HS-5 (cell line): ENCODE results near the gene SSU72.
"Not testable (repeated sequence)": the region's sequence is repeated elsewhere in the genome, so short reads cannot be mapped to it uniquely, and the experiment has no call there.

ENCODE experiments used
- DNase-seq: peaks from one replicate; pipeline ENCODE4 v3.0.0-alpha.2; 2012; ENCODE audit warnings: low read depth

SSU72 gene

DNA sequence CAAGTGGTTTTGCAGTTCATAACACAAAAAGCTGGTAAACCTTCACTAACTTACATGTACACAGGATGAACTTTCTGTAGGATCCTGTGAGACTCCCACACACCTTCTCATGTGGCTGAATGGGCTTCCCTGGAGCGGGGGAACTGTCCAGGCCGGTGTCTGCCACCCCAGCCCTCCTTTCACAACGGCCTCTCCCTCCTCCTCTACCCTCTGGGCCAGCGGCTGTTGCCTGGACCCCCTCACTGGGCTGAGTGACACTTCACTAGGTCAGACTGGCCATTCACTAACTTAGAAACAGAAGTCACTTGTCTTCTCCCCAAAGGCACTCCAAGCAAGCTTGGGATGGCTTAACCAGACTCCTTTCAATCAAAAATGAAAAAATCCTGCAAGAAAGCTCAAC is 16.1 kb downstream of the SSU72 start:
- DNase-seq, result no peak

DNA sequence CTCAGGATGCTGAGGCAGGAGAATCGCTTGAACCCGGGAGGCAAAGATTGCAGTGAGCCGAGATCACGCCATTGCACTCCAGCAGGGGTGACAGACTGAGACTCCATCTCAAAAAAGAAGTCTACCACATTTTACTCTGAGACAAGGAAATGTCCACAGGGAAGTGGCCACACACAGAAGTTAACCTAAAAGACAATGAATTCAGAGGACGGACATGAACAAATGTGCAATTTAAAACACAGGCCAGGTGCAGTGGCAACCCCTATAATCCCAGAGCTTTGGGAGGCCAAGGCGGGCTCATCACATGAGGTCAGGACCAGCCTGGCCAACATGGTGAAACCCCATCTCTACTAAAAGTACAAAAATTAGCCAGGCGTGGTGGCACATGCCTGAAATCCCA is 17.0 kb downstream of the SSU72 start:
- DNase-seq, result not testable (repeated sequence)

DNA sequence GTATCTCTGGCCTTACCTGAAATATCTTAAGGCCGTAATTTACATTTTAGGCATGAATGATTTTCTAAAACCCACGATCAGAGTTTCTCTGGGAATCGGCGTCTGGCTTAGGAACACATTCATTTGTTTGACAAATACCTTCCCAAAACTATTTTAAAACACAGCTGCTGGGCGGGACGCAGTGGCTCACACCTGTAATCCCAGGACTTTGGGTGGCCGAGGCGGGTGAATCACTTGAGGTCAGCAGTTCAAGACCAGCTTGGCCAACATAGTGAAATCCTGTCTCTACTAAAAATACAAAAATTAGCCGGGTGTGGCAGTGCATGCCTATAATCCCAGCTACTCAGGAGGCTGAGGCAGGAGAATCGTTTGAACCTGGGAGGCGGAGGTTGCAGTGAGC is 17.7 kb downstream of the SSU72 start:
- not testable (repeated sequence) for DNase-seq

DNA sequence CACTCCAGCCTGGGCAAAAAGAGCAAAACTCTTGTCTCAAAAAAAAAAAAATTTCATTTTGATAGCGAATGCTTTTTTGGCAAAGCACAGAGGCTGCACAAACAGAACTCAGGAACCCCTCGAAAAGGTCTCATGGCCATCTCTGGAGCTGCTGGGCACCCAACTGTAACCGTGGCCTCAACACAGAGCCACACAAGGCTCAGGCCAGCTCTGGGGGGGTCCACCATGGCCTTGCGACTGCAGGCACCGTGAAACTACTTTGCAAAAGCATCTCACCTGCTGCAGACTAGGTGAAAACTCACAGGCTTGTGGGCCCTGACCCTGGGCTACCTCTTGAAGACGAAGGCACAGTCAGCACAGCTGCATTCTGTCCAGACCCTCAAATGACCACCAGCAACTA is 18.2 kb downstream of the SSU72 start:
- no peak for DNase-seq

DNA sequence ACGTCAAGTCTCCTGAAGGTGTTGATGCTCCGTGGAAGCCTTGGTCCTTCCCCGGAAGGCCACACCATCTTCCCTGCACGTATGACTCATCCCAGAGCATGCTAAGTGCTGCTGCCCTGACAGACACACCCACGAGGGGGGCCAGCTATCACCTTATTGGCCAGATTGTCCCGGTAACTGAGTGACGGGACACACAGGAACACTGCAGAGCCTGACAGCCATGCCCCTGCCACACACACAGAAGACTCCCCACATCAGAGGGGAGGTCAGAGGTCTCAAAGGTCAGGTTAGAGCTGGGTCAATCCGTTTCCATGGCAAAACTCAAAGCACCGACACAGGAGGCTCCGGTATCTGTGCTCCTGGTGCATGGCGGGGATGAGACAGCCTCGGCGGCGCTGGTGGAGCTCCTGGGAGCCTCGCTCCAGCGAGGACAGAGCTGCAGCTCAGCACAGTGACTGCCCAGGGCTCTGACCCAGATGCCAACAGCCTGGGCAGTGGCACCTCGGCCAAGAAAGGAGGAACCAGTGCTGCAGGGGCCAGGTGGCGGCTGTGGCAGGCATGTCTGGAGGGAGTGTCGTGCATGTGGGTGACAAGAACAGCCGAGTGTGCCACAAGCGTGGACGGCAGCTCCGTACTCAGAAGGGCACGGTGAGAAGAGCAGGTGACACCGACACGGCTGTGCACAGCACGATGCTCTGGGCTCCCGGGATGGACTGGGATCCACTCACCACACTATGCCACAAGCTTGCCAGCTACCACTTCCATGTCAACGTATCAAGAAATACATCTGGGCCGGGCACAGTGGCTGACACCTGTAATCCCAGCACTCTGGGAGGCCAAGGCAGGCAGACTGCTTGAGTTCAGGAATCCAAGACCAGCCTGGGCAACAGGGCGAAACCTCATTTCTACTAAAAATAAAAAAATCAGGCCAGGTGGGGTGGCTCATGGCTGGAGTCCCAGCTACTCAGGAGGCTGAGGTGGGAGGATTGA is 19.4 kb downstream of the SSU72 start:
- no peak for DNase-seq

DNA sequence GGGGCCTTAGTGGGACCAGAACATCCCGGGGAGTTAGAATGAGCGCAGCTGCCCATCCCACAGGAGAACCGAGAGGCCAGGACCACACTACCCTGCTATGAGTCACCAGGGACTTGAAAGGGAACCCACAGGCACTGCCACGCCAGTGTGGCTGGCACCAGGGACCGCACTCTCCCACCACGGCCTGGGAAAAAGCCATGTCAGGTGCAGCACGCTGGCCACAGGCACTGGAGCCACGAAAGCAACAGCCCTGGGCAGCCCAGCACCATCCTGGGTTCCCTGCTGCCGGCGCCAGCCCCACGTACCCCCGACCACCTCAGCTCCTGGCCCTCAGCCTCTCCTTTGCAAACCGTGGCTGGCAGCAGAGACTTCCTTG is 20.1 kb downstream of the SSU72 start:
- no peak for DNase-seq

DNA sequence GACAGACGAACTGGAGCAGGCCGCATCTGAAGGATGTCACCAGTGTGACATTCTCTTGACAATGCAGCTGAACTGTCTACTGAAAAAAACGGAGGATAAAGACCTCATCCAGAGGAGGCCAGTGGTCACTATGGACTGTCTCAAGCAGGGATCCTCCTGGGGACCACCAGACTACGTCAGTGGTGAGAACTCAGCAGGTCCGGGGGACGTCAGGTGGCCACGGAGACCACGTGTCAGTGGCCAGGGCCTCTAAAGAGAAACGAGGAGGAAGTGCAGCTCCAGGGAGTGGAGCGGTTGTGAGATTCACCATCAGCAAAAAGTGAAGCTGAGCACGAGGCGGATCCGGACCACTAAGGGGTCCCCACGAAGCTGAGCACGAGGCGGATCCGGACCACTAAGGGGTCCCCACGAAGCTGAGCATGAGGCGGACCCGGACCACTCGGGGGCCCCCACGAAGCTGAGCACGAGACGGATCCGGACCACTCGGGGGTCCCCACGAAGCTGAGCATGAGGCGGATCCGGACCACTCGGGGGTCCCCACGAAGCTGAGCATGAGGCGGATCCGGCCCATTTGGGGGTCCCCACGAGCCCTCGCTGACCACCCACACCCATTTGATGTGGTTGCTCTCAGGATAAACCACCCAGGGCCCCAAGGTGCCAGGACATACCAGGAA is 20.7 kb downstream of the SSU72 start:
- no peak for DNase-seq

DNA sequence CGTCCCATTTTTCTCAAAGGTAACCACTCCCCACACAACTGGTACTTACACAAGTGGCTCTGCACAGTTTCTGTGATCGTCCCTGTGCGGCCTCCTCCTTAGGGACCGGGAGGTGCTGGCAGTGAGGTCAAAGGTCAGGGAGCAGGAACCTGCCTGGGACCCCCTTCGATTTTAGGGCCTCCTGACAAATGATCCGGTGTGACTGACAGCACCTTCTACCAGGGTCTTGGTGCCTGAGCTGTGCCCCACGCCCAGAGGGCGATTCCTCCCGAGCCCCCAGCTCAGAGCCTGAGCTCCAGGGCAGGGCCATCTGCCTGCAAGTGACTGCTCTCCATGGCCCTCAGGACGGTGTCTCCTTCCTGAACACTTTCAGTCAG is 22.4 kb downstream of the SSU72 start:
- DNase-seq, result no peak

DNA sequence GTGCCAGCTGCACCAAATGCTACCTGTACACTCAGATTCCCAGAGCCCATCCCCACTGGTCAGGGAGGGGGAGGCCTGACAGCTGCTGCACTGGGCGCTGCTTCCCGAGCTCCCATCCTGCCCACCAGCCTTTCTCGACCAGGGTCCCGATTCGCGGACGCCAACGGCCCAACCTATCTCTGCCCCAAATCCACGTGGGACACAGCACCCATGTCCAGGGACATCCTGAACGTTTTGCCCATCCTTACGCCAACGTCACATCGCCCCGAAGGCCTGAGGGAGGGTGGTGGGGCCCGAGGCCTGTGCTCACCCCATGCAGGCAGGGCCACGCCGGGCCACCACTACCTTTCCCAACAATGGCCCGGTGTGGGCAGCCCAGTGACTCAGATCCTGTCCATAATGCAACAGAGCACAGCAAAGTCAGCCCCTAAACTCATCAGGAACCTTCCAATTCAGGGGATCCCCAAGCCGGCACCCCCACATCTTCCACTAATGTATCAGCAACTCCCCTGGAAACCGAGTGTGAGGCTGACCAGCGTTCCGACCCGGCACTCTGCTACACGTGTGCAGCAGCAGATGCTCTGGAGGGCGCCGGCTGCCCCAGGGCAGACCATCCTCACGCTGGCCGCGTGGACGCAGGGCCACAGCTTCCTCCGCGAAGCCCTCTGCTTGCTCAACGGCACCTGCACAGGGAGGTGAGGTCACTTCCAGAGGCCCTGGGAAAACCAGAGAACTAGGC is 23.0 kb downstream of the SSU72 start:
- no peak for DNase-seq

DNA sequence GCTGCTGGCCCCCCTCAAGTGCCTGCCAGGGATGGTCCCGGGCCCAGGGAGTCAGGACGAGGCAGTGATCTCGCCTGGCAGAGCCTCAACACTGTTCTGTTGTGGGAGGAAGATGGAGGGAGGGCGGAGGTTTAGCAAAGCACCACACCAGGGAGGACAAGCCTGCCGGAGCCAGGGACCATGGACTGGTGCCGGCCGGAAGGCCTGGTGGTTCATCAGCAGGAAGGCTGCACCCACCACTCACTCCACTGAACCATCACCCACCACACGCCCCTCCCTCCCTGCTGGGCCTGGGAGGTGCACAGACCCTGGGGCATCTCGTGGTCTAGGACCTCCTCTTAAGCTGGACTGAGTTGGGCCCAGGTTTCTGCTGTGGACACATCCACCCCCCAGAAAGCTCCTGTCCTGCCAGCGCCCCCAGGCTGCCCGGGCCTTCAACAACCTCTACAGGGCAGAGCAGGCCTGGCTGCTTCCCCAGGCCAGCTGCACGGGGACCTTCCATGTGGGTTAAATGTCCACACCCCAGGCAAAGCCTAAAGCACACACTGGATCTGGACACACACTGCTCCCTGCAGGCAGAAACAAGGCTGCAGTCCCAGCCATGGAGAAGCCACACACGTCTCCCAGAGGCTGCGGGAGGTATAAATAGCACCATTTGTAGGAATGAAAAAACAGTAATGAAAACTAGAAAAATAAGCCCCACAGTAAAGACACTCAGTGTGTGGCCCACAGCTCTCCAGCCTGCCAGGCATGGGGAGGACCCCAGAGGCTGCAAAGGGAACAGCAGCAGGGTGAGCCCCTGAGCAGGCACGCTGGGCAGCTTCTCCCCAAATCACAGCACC is 23.9 kb downstream of the SSU72 start:
- DNase-seq, result no peak

DNA sequence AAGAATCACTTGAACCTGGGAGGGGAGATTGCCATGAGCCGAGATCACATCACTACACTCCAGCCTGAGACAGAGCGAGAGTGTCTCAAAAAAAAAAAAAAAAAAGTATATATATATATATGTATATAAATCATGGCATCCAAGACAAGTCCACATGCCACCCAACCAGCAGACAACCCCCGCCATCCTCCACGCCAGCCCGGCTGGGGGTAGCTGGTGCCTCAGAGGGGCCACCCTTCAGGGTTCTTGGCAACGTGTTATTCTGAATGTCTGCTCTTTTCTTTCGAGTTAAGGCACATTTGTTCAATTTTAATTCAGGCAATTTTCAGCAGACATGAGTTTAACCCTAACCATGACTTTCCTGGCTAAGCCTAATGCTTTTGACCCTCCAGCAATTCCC is 24.6 kb downstream of the SSU72 start:
- no peak for DNase-seq

DNA sequence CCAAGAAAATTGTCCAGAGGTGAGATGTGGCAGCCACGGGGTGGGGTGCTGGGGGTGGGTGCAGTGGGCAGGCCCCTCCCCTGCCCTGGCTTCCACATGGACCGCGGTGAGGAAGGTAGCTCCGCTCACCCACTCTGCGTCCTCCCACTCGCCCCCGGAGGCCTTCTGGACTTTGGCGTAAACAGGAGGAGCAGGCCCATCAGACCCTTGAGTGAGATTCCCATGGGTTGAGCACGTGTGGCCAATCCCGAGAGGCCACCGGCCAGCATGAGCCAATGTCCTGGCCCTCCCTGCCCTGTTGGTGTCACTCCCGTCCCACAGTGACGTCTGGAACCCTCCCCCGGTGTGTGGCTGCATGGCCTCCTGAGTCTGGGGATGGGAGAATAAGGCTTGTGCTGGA is 26.1 kb downstream of the SSU72 start:
- no peak for DNase-seq

DNA sequence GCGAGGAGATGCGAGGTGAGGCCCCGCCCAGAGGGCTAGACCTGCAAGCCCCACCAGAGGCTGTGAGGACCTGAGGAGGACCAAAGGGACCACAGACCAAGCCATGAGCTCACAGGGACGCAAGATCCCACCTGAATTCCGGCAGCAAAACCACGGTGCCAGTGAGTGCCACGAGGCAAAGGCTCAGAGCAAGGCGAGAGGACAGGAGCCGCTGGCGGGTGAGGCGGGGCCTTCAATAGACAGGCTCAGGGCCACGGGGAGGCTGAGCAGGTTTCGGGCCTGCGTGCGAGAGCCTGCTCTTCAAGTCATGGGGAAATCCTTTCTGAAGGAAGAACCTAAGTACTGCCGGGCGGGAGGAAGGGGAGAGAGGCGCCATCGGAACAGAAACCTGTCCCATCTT is 27.2 kb downstream of the SSU72 start:
- no peak for DNase-seq

DNA sequence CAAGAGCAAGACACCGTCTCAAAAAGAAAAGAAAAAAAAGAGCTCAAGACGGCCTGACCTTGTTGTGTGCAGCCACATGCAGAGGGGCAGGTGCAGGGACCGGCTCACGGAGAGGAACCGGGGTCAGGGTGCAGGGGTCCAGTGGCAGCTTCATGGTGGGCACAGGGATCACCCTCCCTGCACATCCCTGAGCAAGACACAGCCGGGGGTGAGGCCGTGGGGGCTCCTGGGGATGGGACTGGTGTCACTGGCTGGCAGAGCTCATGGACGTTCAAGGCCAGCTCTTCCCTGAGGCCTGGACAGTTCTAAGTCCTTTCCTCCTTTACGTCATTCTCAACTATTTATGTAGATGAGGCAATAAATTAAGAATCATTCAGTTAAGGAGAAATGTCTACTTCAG is 27.7 kb downstream of the SSU72 start:
- DNase-seq, result no peak

DNA sequence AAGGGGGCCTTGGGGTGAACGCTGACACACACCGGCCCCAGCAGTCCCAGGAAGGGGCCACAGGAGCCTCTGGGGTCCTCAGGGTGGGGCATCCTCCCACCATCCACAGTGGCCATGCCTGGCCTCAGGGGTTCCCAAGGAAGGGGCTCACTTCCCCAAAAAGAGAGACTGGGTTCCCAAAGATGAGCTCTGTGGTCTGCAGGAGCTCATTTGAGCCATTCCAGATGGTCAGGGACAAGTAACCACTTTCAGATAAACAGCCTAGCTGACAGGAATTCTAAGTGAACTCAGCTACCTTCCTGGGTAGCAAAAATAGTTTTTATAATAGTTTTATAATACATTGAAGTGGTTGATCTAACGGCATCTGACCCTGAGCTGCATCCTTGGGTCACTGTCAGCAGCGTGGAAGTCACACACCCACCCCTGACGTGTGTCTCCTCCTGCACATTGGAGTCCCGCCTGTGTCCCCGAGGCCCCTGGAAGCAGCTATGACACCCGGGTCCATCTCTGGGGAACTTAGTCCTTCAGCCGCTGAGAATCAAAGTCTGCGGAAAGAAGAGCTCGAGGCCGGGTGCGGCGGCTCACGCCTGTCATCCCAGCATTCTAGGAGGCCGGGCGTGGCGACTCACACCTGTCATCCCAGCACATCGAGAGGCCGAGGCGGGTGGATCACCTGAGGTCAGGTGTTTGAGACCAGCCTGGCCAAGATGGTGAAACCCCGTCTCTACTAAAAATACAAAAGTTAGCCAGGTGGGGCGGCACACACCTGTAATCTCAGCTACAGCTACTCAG is 28.5 kb downstream of the SSU72 start:
- DNase-seq, result no peak

DNA sequence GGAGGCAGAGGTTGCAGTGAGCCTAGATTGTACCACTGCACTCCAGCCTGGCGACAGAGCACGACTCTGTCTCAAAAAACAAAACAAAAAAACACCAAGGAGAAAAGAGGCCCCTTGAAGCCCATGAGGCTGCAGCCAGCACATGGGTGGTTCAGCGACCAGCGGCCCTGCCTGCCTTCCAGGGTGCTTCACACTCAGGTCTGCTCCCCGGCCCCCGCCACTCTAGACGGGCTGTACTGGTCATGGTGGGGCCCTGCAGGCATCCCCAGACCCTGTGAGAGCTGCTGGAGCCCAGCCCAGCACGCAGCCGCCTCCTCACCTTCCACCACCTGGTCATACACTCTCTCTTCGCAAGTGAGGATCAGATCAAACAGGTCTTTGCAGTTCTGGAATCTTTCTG is 30.1 kb downstream of the SSU72 start:
- no peak for DNase-seq

DNA sequence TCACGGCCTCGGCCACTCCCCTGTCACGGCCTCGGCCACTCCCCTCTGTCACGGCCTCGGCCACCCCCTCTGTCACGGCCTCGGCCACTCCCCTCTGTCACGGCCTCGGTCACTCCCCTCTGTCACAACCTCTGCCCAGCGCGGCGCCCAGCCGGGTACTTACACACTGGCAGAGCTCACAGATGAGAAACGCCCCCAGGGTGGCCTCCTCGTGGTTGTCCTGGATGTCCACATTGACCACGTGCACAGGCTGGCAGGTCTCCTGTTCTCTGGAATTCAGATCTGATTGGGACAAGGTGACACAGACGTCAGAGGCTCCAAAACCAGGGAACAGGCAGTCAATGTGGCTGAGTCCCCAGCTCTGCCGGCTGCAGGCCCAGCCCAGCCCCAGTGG is 31.0 kb downstream of the SSU72 start:
- no peak for DNase-seq

DNA sequence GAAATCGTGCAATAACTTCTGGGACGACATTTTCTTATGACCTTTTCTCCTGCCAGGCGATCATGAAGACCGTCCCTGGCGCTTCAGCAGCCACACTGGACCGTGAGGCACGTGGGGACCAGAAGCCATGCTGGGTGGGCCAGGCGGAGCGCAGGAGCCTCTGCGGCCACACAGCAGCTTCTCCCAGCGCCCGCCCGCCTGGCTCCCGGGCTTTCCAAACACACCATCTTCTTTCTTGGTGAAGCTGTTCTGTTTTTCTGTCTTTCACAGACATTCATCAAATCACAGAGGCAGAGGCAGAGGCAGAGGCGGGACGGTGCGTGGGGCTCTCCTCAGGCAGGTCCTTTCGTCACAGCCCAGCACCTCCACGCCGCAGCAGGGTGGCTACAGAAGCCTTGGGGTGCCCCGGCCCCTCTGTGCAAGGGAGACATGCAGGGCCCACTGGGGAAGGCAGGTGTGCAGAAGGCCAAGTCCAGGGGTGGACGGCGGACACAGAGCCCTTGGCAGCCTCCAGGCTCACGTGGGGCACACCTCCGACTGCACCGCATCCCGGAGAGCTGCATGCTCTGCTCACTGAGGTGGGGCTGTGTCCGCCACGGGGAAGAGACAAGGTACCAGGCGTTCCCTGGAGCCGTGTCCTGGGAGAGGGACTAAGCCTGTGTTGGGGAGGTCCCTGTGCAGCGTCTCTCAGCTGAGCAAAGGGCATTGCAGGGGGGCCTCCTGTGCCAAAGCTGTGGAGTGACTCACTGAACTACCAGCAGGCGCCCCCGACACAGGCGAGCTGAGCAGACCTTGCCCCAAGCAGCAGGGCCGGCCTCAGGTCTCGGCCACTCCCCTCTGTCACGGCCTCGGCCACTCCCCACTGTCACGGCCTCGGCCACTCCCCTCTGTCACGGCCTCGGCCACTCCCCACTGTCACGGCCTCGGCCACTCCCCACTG is 31.6 kb downstream of the SSU72 start:
- no peak for DNase-seq

DNA sequence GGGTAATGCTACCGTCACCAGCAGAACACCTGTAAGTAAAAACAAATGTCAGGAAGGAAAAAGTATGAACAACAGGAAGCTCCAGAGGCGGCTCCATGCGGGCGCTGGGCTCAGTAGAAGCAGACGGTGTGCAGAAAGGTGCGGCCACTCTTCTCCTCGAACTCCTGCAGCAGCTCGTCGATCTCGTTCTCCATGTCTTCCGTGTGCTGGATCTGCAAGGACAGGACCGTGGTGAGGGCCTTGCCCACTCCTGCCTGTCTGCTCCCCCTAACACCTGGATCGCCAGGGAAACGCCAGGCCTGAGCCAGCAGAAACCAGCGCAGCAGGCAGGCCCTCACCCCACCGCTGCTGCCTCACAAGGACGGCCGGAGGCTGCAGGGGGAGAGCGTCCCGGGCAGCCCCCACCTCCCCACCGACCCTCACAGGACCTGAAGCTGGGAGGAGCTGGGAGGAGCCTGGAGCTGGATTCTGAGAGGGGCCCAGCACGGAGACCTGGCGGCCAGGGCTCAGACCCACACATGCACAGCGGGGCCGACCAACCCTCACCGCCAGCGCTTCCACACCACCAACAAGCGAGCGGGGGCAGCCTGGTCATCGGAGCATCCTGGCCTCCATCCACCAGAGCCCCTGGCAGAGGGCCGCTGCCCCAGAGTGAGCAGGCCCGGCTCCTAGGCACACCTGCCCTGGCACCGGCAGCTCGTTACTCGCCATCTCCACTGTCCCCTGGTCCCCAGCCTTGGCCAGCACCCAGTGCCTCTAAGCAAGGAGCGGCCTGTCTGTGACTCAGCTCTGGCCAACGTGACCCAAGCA is 32.5 kb downstream of the SSU72 start:
- no peak for DNase-seq
